ENCODE data around the gene ANKRD29.
"Not testable (repeated sequence)": the region's sequence is repeated elsewhere in the genome, so short reads cannot be mapped to it uniquely, and the experiment has no call there.

Gene ANKRD29

GRCh38 chr18:23560186-23560585 is 102.5 kb downstream of the ANKRD29 start:
- DNase-seq (ENCODE audit: low read depth in 2 of 2), result no peak

GRCh38 chr18:23557511-23557910 is 105.2 kb downstream of the ANKRD29 start:
- DNase-seq (ENCODE audit: low read depth in 2 of 2), result not testable (repeated sequence)

- DNase-seq (ENCODE audit: low read depth in 2 of 2), result no peak
Observed at GRCh38 chr18:23556145-23556780, 106.4 kb downstream of the ANKRD29 start.

GRCh38 chr18:23553887-23554286 is 108.8 kb downstream of the ANKRD29 start:
- DNase-seq (ENCODE audit: low read depth in 2 of 2), result no peak

- DNase-seq (ENCODE audit: low read depth in 2 of 2), result no peak
Observed at GRCh38 chr18:23552505-23552904, 110.2 kb downstream of the ANKRD29 start.

- DNase-seq (ENCODE audit: low read depth in 2 of 2), result no peak
Observed at GRCh38 chr18:23551978-23552377, 110.7 kb downstream of the ANKRD29 start.

- no peak for DNase-seq (ENCODE audit: low read depth in 2 of 2)
Observed at GRCh38 chr18:23550898-23551297, 111.8 kb downstream of the ANKRD29 start.

Measured in stimulated activated CD8-positive, alpha-beta memory T cell treated with anti-CD3 and anti-CD28 coated beads, Interleukin-15, amount 100 ng/mL, for 4 hours (primary cell).